Effector memory CD4-positive, alpha-beta T cell (primary cell): ENCODE measurements around the gene CAPG.

ENCODE experiments used
- DNase-seq, 3 donors: peaks; one replicate each; pipeline ENCODE4 v3.0.0-alpha.2; 2020
- H3K27ac ChIP-seq: 2 replicates; pipeline ENCODE4 v1.7.0; 2013; ENCODE audit warnings: mild to moderate bottlenecking, low read length, moderate library complexity; ENCODE audit not compliant: insufficient read depth, poor library complexity, severe bottlenecking
- H3K27me3 ChIP-seq: replicated peaks from 2 replicates; pipeline ENCODE4 v1.7.0; 2013; ENCODE audit warnings: mild to moderate bottlenecking, low read length; ENCODE audit not compliant: insufficient read depth, control insufficient read depth, poor library complexity, severe bottlenecking
- H3K36me3 ChIP-seq: 2 replicates; pipeline ENCODE4 v1.7.0; 2013; ENCODE audit warnings: mild to moderate bottlenecking, low read length, moderate library complexity; ENCODE audit not compliant: control insufficient read depth, insufficient read depth
- H3K4me1 ChIP-seq: 2 replicates; pipeline ENCODE4 v1.7.0; 2013; ENCODE audit warnings: low read length, mild to moderate bottlenecking; ENCODE audit not compliant: control insufficient read depth, insufficient read depth, poor library complexity, severe bottlenecking
- H3K4me3 ChIP-seq: 2 replicates; pipeline ENCODE4 v1.7.0; 2013; ENCODE audit warnings: low read length, low read depth, mild to moderate bottlenecking; ENCODE audit not compliant: insufficient read depth, poor library complexity, severe bottlenecking
- H3K9me3 ChIP-seq: 2 replicates; pipeline ENCODE4 v1.7.0; 2013; ENCODE audit warnings: mild to moderate bottlenecking, low read length, moderate library complexity; ENCODE audit not compliant: control insufficient read depth

The CAPG gene

GRCh38 chr2:85411405-85411748 lies 1.2 kb upstream of the CAPG start:
- Histone ChIP-seq H3K27ac (no peak overlapping the region), H3K36me3 (no peaks in the 10 kb centered on the region), H3K9me3 (no peaks in the 10 kb centered on the region), H3K27me3 (no peaks in the 10 kb centered on the region), H3K4me1 (peaks cover 29% of the 10 kb centered on the region), H3K4me3 (no peak overlapping the region)
- DNase-seq: no peak

GRCh38 chr2:85410584-85411404 lies 628 bp upstream of the CAPG start:
- no peak for DNase-seq
- Histone ChIP-seq H3K4me1 (peaks cover 29% of the 10 kb centered on the region), H3K27me3 (no peaks in the 10 kb centered on the region), H3K27ac (no peak overlapping the region), H3K36me3 (no peaks in the 10 kb centered on the region), H3K4me3 (no peak overlapping the region), H3K9me3 (no peaks in the 10 kb centered on the region)

GRCh38 chr2:85405201-85406059 lies 4.7 kb downstream of the CAPG start:
- no peak overlapping the region for H3K4me3 ChIP-seq
- no peaks in the 10 kb centered on the region for H3K9me3 ChIP-seq
- peaks cover 13% of the 10 kb centered on the region for H3K36me3 ChIP-seq
- H3K27ac ChIP-seq: peak overlapping the region; percentile 39
- H3K27me3 ChIP-seq: no peaks in the 10 kb centered on the region
- peaks cover 30% of the 10 kb centered on the region for H3K4me1 ChIP-seq
- DNase-seq: peak; percentile 49 to 64 (median 63)

- H3K4me1 ChIP-seq: peaks cover 4% of the 10 kb centered on the region
- no peaks in the 10 kb centered on the region for H3K9me3 ChIP-seq
- DNase-seq: no peak
- no peak overlapping the region for H3K4me3 ChIP-seq
- H3K27me3 ChIP-seq: no peaks in the 10 kb centered on the region
- H3K27ac ChIP-seq: no peak overlapping the region
- peaks cover 28% of the 10 kb centered on the region for H3K36me3 ChIP-seq
These were observed 8.3 kb downstream of the CAPG start for GRCh38 chr2:85401844-85402243.

DNA sequence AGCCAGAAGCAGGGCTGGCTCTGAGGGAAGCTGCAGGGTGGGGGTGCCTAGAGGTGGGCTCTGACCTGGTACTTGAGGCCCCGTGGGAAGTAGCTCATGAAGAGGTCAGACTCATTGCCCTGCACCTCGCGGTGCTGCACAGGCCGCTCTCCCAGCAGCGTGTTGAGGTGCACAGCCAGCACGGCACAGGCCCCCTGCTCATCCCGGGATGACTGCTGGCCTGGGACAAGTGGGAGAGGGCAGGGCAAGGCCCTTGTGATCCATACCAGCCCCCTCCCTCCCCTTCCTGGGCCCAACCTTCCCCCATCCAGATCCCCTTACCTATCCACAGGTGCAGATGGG lies 8.7 kb downstream of the CAPG start:
- peaks cover 4% of the 10 kb centered on the region for H3K4me1 ChIP-seq
- no peak overlapping the region for H3K4me3 ChIP-seq
- H3K9me3 ChIP-seq: no peaks in the 10 kb centered on the region
- H3K27me3 ChIP-seq: no peaks in the 10 kb centered on the region
- peaks cover 32% of the 10 kb centered on the region for H3K36me3 ChIP-seq
- DNase-seq: no peak
- H3K27ac ChIP-seq: no peak overlapping the region

DNA sequence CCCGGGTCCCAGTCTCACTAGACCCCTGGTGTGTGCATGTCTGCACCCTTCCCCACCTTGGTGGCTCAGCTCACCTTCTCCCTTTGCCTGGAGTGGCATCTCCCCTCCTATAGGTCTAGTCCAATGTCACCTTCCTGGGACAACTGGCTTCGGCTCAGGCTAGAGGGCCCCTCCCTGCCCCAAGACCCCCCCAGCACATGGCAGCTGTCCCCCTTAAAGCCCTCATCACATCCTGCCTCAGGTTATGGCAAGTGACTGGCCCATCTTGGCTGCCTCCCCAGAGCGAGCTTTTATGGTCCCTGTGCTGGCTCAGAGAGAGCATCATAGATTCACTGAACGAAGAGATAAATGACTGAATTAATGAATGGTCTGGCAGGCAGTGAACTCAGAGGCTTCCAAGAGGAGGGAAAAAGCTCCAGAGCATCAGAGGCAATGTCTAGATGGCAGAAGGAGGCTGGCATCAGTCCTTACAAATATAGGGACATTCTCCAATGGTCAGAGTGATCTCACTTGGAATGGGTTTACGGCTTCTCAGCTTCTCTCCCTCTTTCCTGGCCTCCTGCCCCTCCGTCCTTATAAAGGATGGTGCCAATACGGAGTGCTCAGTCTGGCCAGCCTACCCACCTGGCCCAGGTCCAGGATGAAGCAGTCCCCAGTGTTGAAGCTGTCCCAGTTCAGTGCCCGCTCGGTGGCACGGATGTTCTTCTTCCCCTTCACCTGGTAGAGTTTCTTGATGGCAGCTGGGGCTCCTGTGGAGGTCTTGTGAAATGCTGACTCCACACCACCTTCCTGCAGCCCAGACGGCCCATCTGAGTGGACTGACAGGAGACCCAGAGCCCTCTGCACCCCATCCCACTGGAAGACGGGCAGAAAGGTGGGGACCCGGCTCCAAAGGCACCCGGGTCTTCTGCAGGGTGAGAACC lies 9.4 kb downstream of the CAPG start:
- no peak overlapping the region for H3K27ac ChIP-seq
- H3K9me3 ChIP-seq: no peaks in the 10 kb centered on the region
- no peak overlapping the region for H3K4me3 ChIP-seq
- no peak for DNase-seq
- no peaks in the 10 kb centered on the region for H3K27me3 ChIP-seq
- H3K36me3 ChIP-seq: peaks cover 33% of the 10 kb centered on the region
- peaks cover 4% of the 10 kb centered on the region for H3K4me1 ChIP-seq

GRCh38 chr2:85400023-85400422 lies 10.1 kb downstream of the CAPG start:
- Histone ChIP-seq H3K9me3 (no peaks in the 10 kb centered on the region), H3K27me3 (no peaks in the 10 kb centered on the region), H3K4me3 (no peak overlapping the region), H3K36me3 (peaks cover 37% of the 10 kb centered on the region), H3K4me1 (no peaks in the 10 kb centered on the region), H3K27ac (no peak overlapping the region)
- no peak for DNase-seq

- no peak overlapping the region for H3K4me3 ChIP-seq
- no peaks in the 10 kb centered on the region for H3K27me3 ChIP-seq
- peaks cover 46% of the 10 kb centered on the region for H3K36me3 ChIP-seq
- H3K27ac ChIP-seq: no peak overlapping the region
- H3K9me3 ChIP-seq: no peaks in the 10 kb centered on the region
- no peak for DNase-seq
- H3K4me1 ChIP-seq: no peaks in the 10 kb centered on the region
These were observed 11.0 kb downstream of the CAPG start for GRCh38 chr2:85399183-85399455.

DNA sequence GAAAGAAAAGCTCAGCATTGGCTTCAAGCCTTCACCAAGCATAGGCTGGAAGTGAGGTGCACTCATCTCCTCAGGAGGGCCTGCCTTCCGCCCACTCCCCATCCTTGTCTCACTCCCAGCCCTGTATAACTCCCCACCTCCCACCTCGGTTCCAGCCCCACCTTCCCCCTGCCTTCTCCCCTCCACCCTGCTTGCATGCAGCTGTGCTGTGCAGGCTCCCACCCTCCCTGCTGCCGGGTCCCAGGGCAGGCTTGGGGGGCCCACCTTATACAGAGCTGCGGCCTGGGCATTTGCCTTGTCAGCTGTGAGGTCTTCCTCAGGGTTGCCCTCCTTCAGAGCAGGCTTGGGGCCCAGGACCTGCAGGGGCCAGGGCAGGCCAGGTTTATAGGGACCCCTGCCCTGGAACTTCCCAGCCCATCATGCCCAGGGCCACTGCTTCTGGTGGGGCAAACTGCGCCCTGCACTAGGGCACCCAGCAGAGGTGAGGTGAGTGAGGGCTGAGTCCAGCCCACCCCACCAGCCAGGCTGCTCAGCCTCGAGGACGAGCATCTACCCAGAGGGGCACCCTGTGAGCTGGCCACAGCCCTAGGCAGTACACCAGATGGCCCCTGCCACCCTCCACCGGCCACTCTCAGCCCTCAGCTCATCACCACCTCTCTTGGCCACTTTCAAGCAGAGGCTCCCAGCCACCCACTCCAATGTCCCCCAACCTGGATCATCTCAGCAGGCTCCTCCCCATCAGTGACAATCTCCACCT lies 11.6 kb downstream of the CAPG start:
- no peaks in the 10 kb centered on the region for H3K9me3 ChIP-seq
- no peaks in the 10 kb centered on the region for H3K4me1 ChIP-seq
- H3K4me3 ChIP-seq: no peak overlapping the region
- H3K27ac ChIP-seq: no peak overlapping the region
- no peak for DNase-seq
- H3K36me3 ChIP-seq: peaks cover 51% of the 10 kb centered on the region
- no peaks in the 10 kb centered on the region for H3K27me3 ChIP-seq
